Keratinocyte (primary cell): ENCODE measurements around the gene CTNNA2. TPM values are rescaled to one million over a fixed set of nuclear protein-coding genes. Genes with fewer than 3 reads are reported as not detected.

Experiments used
- DNase-seq: peaks from one replicate; pipeline ENCODE4 v3.0.0-alpha.2; 2011; ENCODE audit warnings: low read depth, missing footprints, low spot score
- FAIRE-seq: peaks from 2 replicates; lab custom pipeline; 2011; peaks lifted over from hg19 to GRCh38; lab: Jason Lieb, UNC
- H2AFZ ChIP-seq: 2 replicates; pipeline ENCODE4 v1.6.0; 2012; ENCODE audit warnings: low read length, control low read depth, inconsistent platforms; ENCODE audit not compliant: control insufficient read depth
- H3K27ac ChIP-seq: 2 replicates; pipeline ENCODE4 v1.5.1; 2011; ENCODE audit warnings: low read length; ENCODE audit not compliant: control insufficient read depth, insufficient read depth
- H3K27me3 ChIP-seq: 3 replicates; pipeline ENCODE4 v1.6.0; 2011; ENCODE audit warnings: low read length; ENCODE audit not compliant: control insufficient read depth, insufficient read depth; ENCODE audit errors: extremely low read depth
- H3K36me3 ChIP-seq, 2 experiments: 2 replicates in 1 of 2; 3 replicates in 1 of 2; pipeline ENCODE4 v1.5.1; 2011; ENCODE audit warnings: low read length in 2 of 2, mild to moderate bottlenecking in 1 of 2; ENCODE audit not compliant: control insufficient read depth in 2 of 2, insufficient read depth in 2 of 2; ENCODE audit errors: extremely low read depth in 1 of 2
- H3K4me1 ChIP-seq: 3 replicates; pipeline ENCODE4 v1.5.1; 2011; ENCODE audit warnings: low read length; ENCODE audit not compliant: control insufficient read depth, insufficient read depth; ENCODE audit errors: extremely low read depth
- H3K4me2 ChIP-seq: 3 replicates; pipeline ENCODE4 v1.6.0; 2011; ENCODE audit warnings: low read depth, low read length; ENCODE audit not compliant: control insufficient read depth, insufficient read depth; ENCODE audit errors: extremely low read depth
- H3K4me3 ChIP-seq, 3 experiments: fragments of 200-600 bp in 1 of 3; sonication (generic) in 1 of 3; 2 replicates in 2 of 3; 3 replicates in 1 of 3; pipeline ENCODE4 v1.5.1; 2011 to 2016; ENCODE audit warnings: low read length in 3 of 3, mild to moderate bottlenecking in 3 of 3, control low read depth in 2 of 3, inconsistent platforms in 1 of 3, low read depth in 1 of 3, mixed read lengths in 1 of 3, mixed run types in 1 of 3, moderate library complexity in 1 of 3; ENCODE audit not compliant: control insufficient read depth in 2 of 3, insufficient read depth in 2 of 3; ENCODE audit errors: extremely low read depth in 1 of 3
- H3K79me2 ChIP-seq: 2 replicates; pipeline ENCODE4 v1.6.0; 2012; ENCODE audit warnings: low read length; ENCODE audit not compliant: control insufficient read depth, insufficient read depth
- H3K9ac ChIP-seq: 3 replicates; pipeline ENCODE4 v1.6.0; 2011; ENCODE audit warnings: low read length; ENCODE audit not compliant: control insufficient read depth, insufficient read depth; ENCODE audit errors: extremely low read depth
- H3K9me1 ChIP-seq: 3 replicates; pipeline ENCODE4 v1.6.0; 2011; ENCODE audit warnings: low read length; ENCODE audit not compliant: control insufficient read depth, insufficient read depth; ENCODE audit errors: extremely low read depth
- H3K9me3 ChIP-seq: 2 replicates; pipeline ENCODE4 v1.5.1; 2012; ENCODE audit warnings: low read depth, low read length; ENCODE audit not compliant: control insufficient read depth
- H4K20me1 ChIP-seq: 3 replicates; pipeline ENCODE4 v1.6.0; 2011; ENCODE audit warnings: low read length; ENCODE audit not compliant: control insufficient read depth, insufficient read depth; ENCODE audit errors: extremely low read depth
- EZH2 ChIP-seq: IDR thresholded peaks from one replicate; pipeline ENCODE4 v1.6.1; 2012; ENCODE audit warnings: inconsistent platforms, mild to moderate bottlenecking, low read length, moderate library complexity
- dilution Hi-C: fragments of 300-500 bp; cut with MboI; formaldehyde crosslinking; loops from one replicate; pipeline ENCODE4 v1.7.0; 2020; ENCODE audit warnings: low sequenced_read_pairs; ENCODE audit not compliant: extremely low pct_ligation_motif_present
- polyA plus RNA-seq, 5 experiments: library from polyadenylated mRNA; depleted of rRNA in 3 of 5; stranded (reverse) in 3 of 5; stranded (forward) in 1 of 5; unstranded in 1 of 5; fragments of >200 nt; gene quantifications; 1 replicate in 1 of 5; 2 replicates in 3 of 5; 3 replicates in 1 of 5; pipeline versions ENCODE4 v1.2.1 to v1.2.3, GENCODE V29; 2011 to 2012; ENCODE audit warnings: missing spikeins in 2 of 5, low read depth in 1 of 5, low replicate concordance in 1 of 5
- TF ChIP-seq, protein P1 (sequence below), 3 experiments: IDR thresholded peaks in 1 of 3; conservative IDR thresholded peaks in 1 of 3; optimal IDR thresholded peaks in 1 of 3; 2 replicates in 2 of 3; 3 replicates in 1 of 3; pipeline versions ENCODE3 to v1.5.1; 2011; ENCODE audit warnings: low read length in 3 of 3, mild to moderate bottlenecking in 3 of 3, moderate library complexity in 2 of 3, control low read depth in 1 of 3, inconsistent platforms in 1 of 3; ENCODE audit not compliant: insufficient read depth in 2 of 3; ENCODE audit errors: extremely low read depth in 1 of 3

Gene CTNNA2
- polyA plus RNA-seq, 1 donor (not counting 4 experiments of a cell fraction or from before 2014, with no cell fraction given): not detected

DNA sequence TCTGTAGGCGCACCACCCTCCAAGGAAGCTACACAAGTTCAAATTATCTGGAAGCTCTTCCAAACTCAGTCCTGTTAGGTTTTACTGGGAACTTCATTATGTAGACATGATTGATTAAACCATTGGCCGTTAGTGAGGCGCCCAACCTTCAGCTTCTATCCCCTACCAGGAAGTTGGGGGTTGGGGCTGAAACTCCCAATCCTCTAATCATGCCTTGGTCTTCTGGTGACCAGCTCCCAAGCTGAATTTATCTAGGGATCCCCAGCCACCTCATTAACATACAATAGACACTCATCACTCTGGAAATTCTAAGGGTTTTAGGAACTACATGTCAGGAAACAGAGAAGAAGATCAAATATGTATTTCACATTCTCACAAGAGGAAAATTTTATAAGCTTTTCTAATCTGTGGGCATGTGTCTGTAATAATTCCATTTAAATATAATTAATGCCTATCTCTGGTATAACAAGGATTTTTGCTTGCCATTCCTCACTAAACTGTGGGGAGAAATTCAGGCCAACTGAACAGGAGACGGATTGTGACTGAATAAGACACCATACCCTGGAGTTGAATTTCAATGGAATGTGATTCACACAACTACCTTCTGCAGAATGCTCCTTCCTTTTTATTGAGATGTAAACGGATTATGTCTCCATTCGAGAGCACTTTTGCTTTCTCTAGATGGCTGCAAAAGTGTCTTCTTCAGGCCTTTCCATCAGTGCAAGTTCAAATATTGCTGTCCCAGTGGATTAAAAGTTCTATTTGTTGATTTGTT is 463.1 kb downstream of the CTNNA2 start:
- H3K27me3 ChIP-seq: no peaks in the 10 kb centered on the region
- peaks cover 2% of the 10 kb centered on the region for H3K9me3 ChIP-seq
- H3K79me2 ChIP-seq: no peaks in the 10 kb centered on the region
- H3K4me1 ChIP-seq: no peaks in the 10 kb centered on the region
- FAIRE-seq (no peak), DNase-seq (no peak)
- dilution Hi-C loops: no loop called here
- no peaks in the 10 kb centered on the region for H4K20me1 ChIP-seq
- no peak for TF ChIP-seq EZH2
- TF ChIP-seq, protein P1, sequence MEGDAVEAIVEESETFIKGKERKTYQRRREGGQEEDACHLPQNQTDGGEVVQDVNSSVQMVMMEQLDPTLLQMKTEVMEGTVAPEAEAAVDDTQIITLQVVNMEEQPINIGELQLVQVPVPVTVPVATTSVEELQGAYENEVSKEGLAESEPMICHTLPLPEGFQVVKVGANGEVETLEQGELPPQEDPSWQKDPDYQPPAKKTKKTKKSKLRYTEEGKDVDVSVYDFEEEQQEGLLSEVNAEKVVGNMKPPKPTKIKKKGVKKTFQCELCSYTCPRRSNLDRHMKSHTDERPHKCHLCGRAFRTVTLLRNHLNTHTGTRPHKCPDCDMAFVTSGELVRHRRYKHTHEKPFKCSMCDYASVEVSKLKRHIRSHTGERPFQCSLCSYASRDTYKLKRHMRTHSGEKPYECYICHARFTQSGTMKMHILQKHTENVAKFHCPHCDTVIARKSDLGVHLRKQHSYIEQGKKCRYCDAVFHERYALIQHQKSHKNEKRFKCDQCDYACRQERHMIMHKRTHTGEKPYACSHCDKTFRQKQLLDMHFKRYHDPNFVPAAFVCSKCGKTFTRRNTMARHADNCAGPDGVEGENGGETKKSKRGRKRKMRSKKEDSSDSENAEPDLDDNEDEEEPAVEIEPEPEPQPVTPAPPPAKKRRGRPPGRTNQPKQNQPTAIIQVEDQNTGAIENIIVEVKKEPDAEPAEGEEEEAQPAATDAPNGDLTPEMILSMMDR (optimal IDR thresholded peaks at IDR 0.05 in 1 of 3, IDR thresholded peaks at IDR 0.05 in 1 of 3, conservative IDR thresholded peaks at IDR 0.05 in 1 of 3; ENCODE audit: extremely low read depth in 1 of 3, insufficient read depth in 2 of 3, low read length in 3 of 3): no peak
- no peaks in the 10 kb centered on the region for H3K36me3 ChIP-seq
- no peak overlapping the region for H2AFZ ChIP-seq
- no peak overlapping the region for H3K9ac ChIP-seq
- H3K27ac ChIP-seq: no peak overlapping the region
- no peak overlapping the region for H3K4me3 ChIP-seq
- no peaks in the 10 kb centered on the region for H3K9me1 ChIP-seq
- H3K4me2 ChIP-seq: no peak overlapping the region

DNA sequence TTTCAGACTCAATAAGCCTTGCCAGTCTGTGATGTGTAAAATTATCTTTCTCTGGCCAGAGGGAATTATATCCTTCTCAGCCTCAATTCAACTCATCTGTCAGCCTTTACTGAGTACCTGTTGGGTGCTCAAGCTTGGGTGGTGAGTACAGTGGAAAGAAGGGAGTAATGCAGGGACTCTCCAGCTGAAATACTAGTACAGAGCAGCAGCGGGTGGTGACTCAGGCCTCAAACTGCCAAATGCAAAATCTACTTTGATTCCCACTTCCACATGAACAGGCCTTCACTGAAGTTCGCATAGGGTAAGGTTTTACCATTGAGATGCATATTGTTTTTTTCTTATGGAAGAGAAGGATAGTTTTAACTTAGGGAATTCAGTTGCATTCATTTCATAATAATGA is 464.9 kb downstream of the CTNNA2 start:
- H3K9me3 ChIP-seq: peaks cover 2% of the 10 kb centered on the region
- H3K9me1 ChIP-seq: no peaks in the 10 kb centered on the region
- H4K20me1 ChIP-seq: no peaks in the 10 kb centered on the region
- H3K79me2 ChIP-seq: no peaks in the 10 kb centered on the region
- no peak overlapping the region for H3K9ac ChIP-seq
- dilution Hi-C loops: no loop called here
- no peak overlapping the region for H3K27ac ChIP-seq
- H3K27me3 ChIP-seq: no peaks in the 10 kb centered on the region
- H3K4me2 ChIP-seq: no peak overlapping the region
- H2AFZ ChIP-seq: no peak overlapping the region
- no peaks in the 10 kb centered on the region for H3K36me3 ChIP-seq
- no peak overlapping the region for H3K4me3 ChIP-seq
- FAIRE-seq (no peak), DNase-seq (no peak)
- TF ChIP-seq, protein P1 (optimal IDR thresholded peaks at IDR 0.05 in 1 of 3, IDR thresholded peaks at IDR 0.05 in 1 of 3, conservative IDR thresholded peaks at IDR 0.05 in 1 of 3; ENCODE audit: extremely low read depth in 1 of 3, insufficient read depth in 2 of 3, low read length in 3 of 3): no peak
- no peak for TF ChIP-seq EZH2
- H3K4me1 ChIP-seq: no peaks in the 10 kb centered on the region
